Measurements from ENCODE around the gene SAMD13. TPM values are rescaled to one million over a fixed set of nuclear protein-coding genes. Genes with fewer than 3 reads are reported as not detected.

Gene SAMD13
- total and polyA plus RNA-seq, 7 donors = 0.41 to 31.8 (median 3.0) TPM

GRCh38 chr1:84271441-84272151 lies 29.9 kb upstream of the SAMD13 start:
- no peak for TF ChIP-seq POLR2A (IDR thresholded peaks at IDR 0.05)
- TF ChIP-seq CTCF (IDR thresholded peaks at IDR 0.05) = no peak
- no peak for TF ChIP-seq POLR2AphosphoS5 (IDR thresholded peaks at IDR 0.05)
- TF ChIP-seq EP300 (IDR thresholded peaks at IDR 0.05) = no peak
- Histone ChIP-seq H3K9me3 (no peaks in the 10 kb centered on the region), H3K27me3 (no peaks in the 10 kb centered on the region), H3K36me3 (no peaks in the 10 kb centered on the region), H3K4me3 (no peak overlapping the region), H3K4me1 (no peaks in the 10 kb centered on the region), H3K27ac (peak overlapping the region in 1 of 4 donors; percentile 16)
- intact Hi-C loops (cut with DNase I) = no loop called here
- 7 to 33% methylated on average over 6 of the region's 6 CpGs for WGBS, 2 donors
- DNase-seq = no peak

DNA sequence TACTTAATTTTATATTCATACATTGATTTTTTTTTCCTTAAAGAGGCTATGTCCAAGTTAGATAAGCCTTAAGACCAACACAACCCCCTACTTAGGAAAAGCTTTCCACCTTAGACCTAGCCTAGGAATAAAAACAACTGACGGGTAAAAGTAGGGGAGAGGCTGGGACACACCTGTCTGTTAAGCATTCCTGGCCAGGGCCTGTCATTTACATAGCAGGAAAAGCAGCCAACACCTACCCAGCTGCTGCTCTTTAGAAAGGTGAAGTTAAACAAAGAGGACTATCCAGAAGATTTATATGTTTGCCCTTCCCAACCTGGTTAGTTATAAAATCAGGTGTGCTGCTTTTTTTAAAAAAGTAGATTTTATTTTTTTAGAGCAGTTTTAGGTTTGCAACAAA lies 29.1 kb upstream of the SAMD13 start:
- WGBS, 2 donors = 15 to 54% methylated on average over 1 of the region's 1 CpG
- H3K4me1 ChIP-seq = no peaks in the 10 kb centered on the region
- no peaks in the 10 kb centered on the region for H3K9me3 ChIP-seq
- DNase-seq = no peak
- no peaks in the 10 kb centered on the region for H3K27me3 ChIP-seq
- no peak for TF ChIP-seq POLR2AphosphoS5 (IDR thresholded peaks at IDR 0.05)
- TF ChIP-seq CTCF (IDR thresholded peaks at IDR 0.05) = no peak
- TF ChIP-seq POLR2A (IDR thresholded peaks at IDR 0.05) = no peak
- TF ChIP-seq EP300 (IDR thresholded peaks at IDR 0.05) = no peak
- intact Hi-C loops (cut with DNase I) = no loop called here
- H3K36me3 ChIP-seq = no peaks in the 10 kb centered on the region
- H3K27ac ChIP-seq = no peak overlapping the region
- H3K4me3 ChIP-seq = no peak overlapping the region

DNA sequence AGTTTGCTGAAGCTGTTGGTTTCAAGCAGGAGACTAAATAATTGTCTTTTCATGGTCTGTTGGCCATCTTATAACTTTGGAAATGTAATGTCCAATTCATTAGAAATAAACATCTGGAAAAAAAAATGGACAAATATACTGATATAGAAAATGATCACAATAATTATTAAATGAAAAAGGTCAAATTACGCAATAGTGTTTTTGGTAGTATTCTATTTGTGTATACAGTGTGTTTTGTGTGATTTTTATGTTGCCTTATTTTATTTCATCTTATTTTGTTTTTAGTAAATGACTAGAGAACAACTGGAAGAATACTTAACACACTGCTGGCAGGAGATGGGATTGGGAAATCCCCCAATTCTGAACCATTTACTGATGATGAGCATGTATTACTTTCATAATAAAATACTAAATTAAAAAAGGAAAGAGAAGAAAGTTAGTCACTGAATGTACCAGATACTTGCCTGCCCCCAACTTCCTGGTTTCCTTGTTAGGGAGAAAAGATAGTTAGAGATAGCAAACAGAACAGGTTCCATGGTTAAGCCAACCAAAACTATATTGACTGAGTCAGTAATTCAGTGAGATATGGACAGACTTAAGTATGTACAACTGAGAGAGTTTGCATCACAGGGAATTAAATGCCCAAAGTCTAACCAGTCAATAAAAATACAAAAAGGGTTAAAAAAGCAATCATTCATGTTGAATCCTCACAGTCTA lies 24.0 kb upstream of the SAMD13 start:
- no peak for TF ChIP-seq POLR2AphosphoS5 (IDR thresholded peaks at IDR 0.05)
- TF ChIP-seq CTCF (IDR thresholded peaks at IDR 0.05) = no peak
- TF ChIP-seq POLR2A (IDR thresholded peaks at IDR 0.05) = no peak
- no peak for TF ChIP-seq EP300 (IDR thresholded peaks at IDR 0.05)
- intact Hi-C loops (cut with DNase I) = no loop called here
- no peaks in the 10 kb centered on the region for H3K36me3 ChIP-seq
- no peaks in the 10 kb centered on the region for H3K4me1 ChIP-seq
- H3K27me3 ChIP-seq = no peaks in the 10 kb centered on the region
- no peak for DNase-seq
- 92 to 99% methylated on average over 1 of the region's 1 CpG for WGBS, 2 donors
- no peak overlapping the region for H3K4me3 ChIP-seq
- H3K9me3 ChIP-seq = no peaks in the 10 kb centered on the region
- no peak overlapping the region for H3K27ac ChIP-seq

DNA sequence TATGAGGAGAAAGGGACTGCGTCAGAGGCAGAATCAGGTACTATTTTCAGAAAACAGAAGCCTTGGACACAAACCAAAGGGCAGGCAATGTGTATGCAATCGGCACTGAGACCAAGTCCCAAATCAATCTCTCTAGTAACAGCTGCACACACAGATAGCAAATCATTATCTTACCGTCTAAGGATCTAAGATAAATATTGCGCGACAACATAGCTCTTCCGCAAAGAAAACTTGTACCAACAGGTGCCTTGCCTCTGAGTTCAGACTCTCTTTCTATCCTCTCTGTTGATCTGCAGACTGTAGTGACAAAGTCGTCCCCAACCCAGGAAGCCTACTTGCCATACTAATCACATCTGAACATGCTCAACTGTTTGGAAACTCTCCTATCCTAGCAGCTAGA lies 22.6 kb upstream of the SAMD13 start:
- TF ChIP-seq POLR2AphosphoS5 (IDR thresholded peaks at IDR 0.05) = no peak
- no peak for TF ChIP-seq EP300 (IDR thresholded peaks at IDR 0.05)
- TF ChIP-seq CTCF (IDR thresholded peaks at IDR 0.05) = no peak
- no peak for TF ChIP-seq POLR2A (IDR thresholded peaks at IDR 0.05)
- H3K9me3 ChIP-seq = no peaks in the 10 kb centered on the region
- H3K27ac ChIP-seq = no peak overlapping the region
- 24 to 54% methylated on average over 7 of the region's 7 CpGs for WGBS, 2 donors
- no peaks in the 10 kb centered on the region for H3K27me3 ChIP-seq
- intact Hi-C loops (cut with DNase I) = no loop called here
- no peaks in the 10 kb centered on the region for H3K4me1 ChIP-seq
- no peaks in the 10 kb centered on the region for H3K36me3 ChIP-seq
- DNase-seq = no peak
- no peak overlapping the region for H3K4me3 ChIP-seq

Data from sigmoid colon (tissue), 7 donors.